Neural cell (in vitro differentiated cells): Measurements from ENCODE around the gene ATP11C. TPM values are rescaled to one million over a fixed set of nuclear protein-coding genes. Genes with fewer than 3 reads are reported as not detected.

ENCODE experiments used
- H2AFZ ChIP-seq: fragments of 200-600, 300-800 bp; sonication (generic), shearing (Covaris generic); 2 replicates; pipeline ENCODE4 v1.6.0; 2014; ENCODE audit warnings: low read depth, mild to moderate bottlenecking, antibody characterized with exemption, low read length, moderate library complexity
- H3F3A ChIP-seq: fragments of 200-600 bp; shearing (Covaris generic); 2 replicates; pipeline ENCODE4 v1.6.1; 2016; ENCODE audit warnings: mild to moderate bottlenecking, moderate library complexity, mixed read lengths, antibody characterized with exemption, low read length; ENCODE audit not compliant: insufficient read depth, poor library complexity, severe bottlenecking
- H3K27ac ChIP-seq: fragments of 200-600, 300-800 bp; sonication (generic), shearing (Covaris generic); 2 replicates; pipeline ENCODE4 v1.5.1; 2014; ENCODE audit warnings: mild to moderate bottlenecking, low read length, moderate library complexity
- H3K27me3 ChIP-seq: fragments of 300-800, 200-600 bp; sonication (generic), shearing (Covaris generic); 2 replicates; pipeline ENCODE4 v1.6.0; 2014; ENCODE audit warnings: mild to moderate bottlenecking, low read depth, low read length, moderate library complexity; ENCODE audit not compliant: insufficient read depth
- H3K36me3 ChIP-seq: fragments of 300-800, 200-600 bp; sonication (generic), shearing (Covaris generic); 2 replicates; pipeline ENCODE4 v1.5.1; 2014; ENCODE audit warnings: mild to moderate bottlenecking, antibody characterized with exemption, low read length, moderate library complexity; ENCODE audit not compliant: insufficient read depth
- H3K4me2 ChIP-seq: fragments of 300-800, 200-600 bp; sonication (generic), shearing (Covaris generic); 2 replicates; pipeline ENCODE4 v1.6.0; 2014; ENCODE audit warnings: mild to moderate bottlenecking, low read length
- H3K4me3 ChIP-seq: fragments of 300-800, 200-600 bp; sonication (generic), shearing (Covaris generic); 2 replicates; pipeline ENCODE4 v1.5.1; 2014; ENCODE audit warnings: mild to moderate bottlenecking, low read length, moderate library complexity
- H3K79me2 ChIP-seq: fragments of 200-600 bp; shearing (Covaris generic); replicated peaks from 2 replicates; pipeline ENCODE4 v1.6.0; 2014; ENCODE audit warnings: mild to moderate bottlenecking, low read length, moderate library complexity; ENCODE audit not compliant: insufficient read depth
- H3K9ac ChIP-seq: fragments of 300-800, 200-600 bp; sonication (generic), shearing (Covaris generic); 2 replicates; pipeline ENCODE4 v1.6.1; 2016; ENCODE audit warnings: mild to moderate bottlenecking, low read length, mixed read lengths
- H3K9me2 ChIP-seq: fragments of 200-600 bp; shearing (Covaris generic); 2 replicates; pipeline ENCODE4 v1.6.1; 2016; ENCODE audit warnings: mild to moderate bottlenecking, low read length, mixed read lengths; ENCODE audit not compliant: insufficient read depth
- H3K9me3 ChIP-seq: fragments of 200-600, 300-800 bp; sonication (generic), shearing (Covaris generic); 2 replicates; pipeline ENCODE4 v1.6.1; 2016; ENCODE audit warnings: mild to moderate bottlenecking, mixed run types, low read length, moderate library complexity, mixed read lengths
- H4K20me1 ChIP-seq: fragments of 200-600 bp; shearing (Covaris generic); 2 replicates; pipeline ENCODE4 v1.6.1; 2016; ENCODE audit warnings: mild to moderate bottlenecking, mixed run types; ENCODE audit not compliant: insufficient read depth
- EP300 ChIP-seq: fragments of 450-650 bp; conservative IDR thresholded peaks from 2 replicates; pipeline ENCODE4 v1.6.1; 2014; ENCODE audit warnings: antibody characterized with exemption, mild to moderate bottlenecking, moderate library complexity; ENCODE audit not compliant: poor library complexity, severe bottlenecking
- EZH2 ChIP-seq: fragments of 200-600, 300-800 bp; shearing (Covaris generic), sonication (generic); IDR thresholded peaks from 2 replicates; pipeline ENCODE4 v1.6.1; 2014; ENCODE audit warnings: antibody characterized with exemption, low read length, borderline replicate concordance, mild to moderate bottlenecking; ENCODE audit not compliant: insufficient read depth, poor library complexity, severe bottlenecking
- MXI1 ChIP-seq: fragments of 450-650 bp; conservative IDR thresholded peaks from 2 replicates; pipeline ENCODE4 v1.6.1; 2014; ENCODE audit warnings: antibody characterized with exemption, mild to moderate bottlenecking; ENCODE audit not compliant: poor library complexity, severe bottlenecking
- POLR2AphosphoS5 ChIP-seq: IDR thresholded peaks from 2 replicates; pipeline ENCODE4 v1.6.1; 2012
- RAD21 ChIP-seq: fragments of 450-650 bp; conservative IDR thresholded peaks from 2 replicates; pipeline ENCODE4 v1.6.1; 2014; ENCODE audit warnings: antibody characterized with exemption, mild to moderate bottlenecking, moderate library complexity
- SMC3 ChIP-seq: fragments of 450-650 bp; conservative IDR thresholded peaks from 2 replicates; pipeline ENCODE4 v1.6.1; 2014; ENCODE audit warnings: antibody characterized with exemption, mild to moderate bottlenecking, moderate library complexity; ENCODE audit not compliant: poor library complexity
- TAF1 ChIP-seq: IDR thresholded peaks from 2 replicates; pipeline ENCODE4 v1.6.1; 2012; ENCODE audit warnings: low read depth
- polyA plus RNA-seq: library from polyadenylated mRNA; depleted of rRNA; stranded (reverse); fragments of >200 nt; gene quantifications from 2 replicates; pipeline ENCODE4 v1.2.3, GENCODE V29; 2014
- TF ChIP-seq, protein P1 (sequence below): IDR thresholded peaks from 2 replicates; pipeline ENCODE4 v1.6.1; 2012; ENCODE audit warnings: borderline replicate concordance
- TF ChIP-seq, protein P2 (sequence below): fragments of 450-650 bp; IDR thresholded peaks from 2 replicates; pipeline ENCODE4 v1.5.1; 2014; ENCODE audit warnings: antibody characterized with exemption, mild to moderate bottlenecking, moderate library complexity; ENCODE audit not compliant: poor library complexity, severe bottlenecking

ATP11C gene
- polyA plus RNA-seq, 1 donor from 2014 or later, result 111 TPM

DNA sequence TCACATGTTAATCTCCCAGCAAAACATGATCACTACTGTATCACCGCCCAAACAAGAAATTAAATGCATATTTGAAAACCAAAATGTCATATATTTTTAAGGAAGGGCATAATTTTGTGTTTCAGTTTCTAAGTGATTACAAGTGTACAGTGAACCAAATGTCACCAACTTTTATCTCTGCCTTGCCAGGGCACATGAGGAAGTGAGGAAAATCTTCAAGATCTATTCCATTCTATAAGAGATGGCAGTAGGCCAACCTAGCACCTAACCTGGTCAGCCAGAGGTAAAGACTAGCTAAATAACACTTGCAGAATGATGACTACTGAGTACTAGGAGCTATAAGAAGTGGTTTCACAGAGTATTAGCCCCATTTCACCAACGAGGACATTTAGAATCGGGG is 107.2 kb downstream of the ATP11C start:
- Histone ChIP-seq H3K9me2 (no peaks in the 10 kb centered on the region), H3K4me3 (no peak overlapping the region), H3K27me3 (no peaks in the 10 kb centered on the region), H3K9ac (no peak overlapping the region), H3K4me2 (no peak overlapping the region), H2AFZ (no peak overlapping the region), H3K9me3 (no peaks in the 10 kb centered on the region), H4K20me1 (no peaks in the 10 kb centered on the region), H3K79me2 (no peaks in the 10 kb centered on the region), H3F3A (no peaks in the 10 kb centered on the region), H3K27ac (no peak overlapping the region), H3K36me3 (no peaks in the 10 kb centered on the region)
- TF ChIP-seq SMC3 (no peak), MXI1 (no peak)

DNA sequence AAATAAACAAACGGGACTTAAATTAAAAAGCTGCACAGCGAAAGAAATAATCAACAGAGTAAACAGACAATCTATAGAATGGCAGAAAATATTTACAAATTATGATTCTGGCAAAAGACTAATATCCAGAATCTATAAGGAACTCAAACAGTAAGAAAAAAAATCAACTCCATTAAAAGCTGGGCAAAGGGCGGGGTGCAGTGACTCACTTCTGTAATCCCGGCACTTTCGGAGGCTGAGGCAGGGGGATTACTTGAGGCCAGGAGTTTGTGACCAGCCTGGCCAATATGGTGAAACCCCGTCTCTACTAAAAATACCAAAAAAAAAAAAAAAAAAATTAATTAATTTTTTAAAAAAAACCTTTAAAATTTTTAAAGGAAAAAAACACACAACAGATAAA is 109.0 kb downstream of the ATP11C start:
- H3K27me3 ChIP-seq, result no peaks in the 10 kb centered on the region
- H3K79me2 ChIP-seq, result no peaks in the 10 kb centered on the region
- no peak overlapping the region for H3K4me2 ChIP-seq

More for the DNA sequence above, 109.0 kb downstream of the ATP11C start:
- Histone ChIP-seq H3K9me3 (no peaks in the 10 kb centered on the region), H3K27ac (no peak overlapping the region), H3K36me3 (no peaks in the 10 kb centered on the region), H4K20me1 (no peaks in the 10 kb centered on the region), H3K9ac (no peak overlapping the region), H2AFZ (no peak overlapping the region), H3K9me2 (no peaks in the 10 kb centered on the region), H3K4me3 (no peak overlapping the region), H3F3A (no peaks in the 10 kb centered on the region)
- no peak for TF ChIP-seq TAF1
- TF ChIP-seq POLR2AphosphoS5, result no peak
- TF ChIP-seq EP300, result no peak
- TF ChIP-seq EZH2, result no peak
- TF ChIP-seq MXI1, result no peak
- TF ChIP-seq, protein P1, sequence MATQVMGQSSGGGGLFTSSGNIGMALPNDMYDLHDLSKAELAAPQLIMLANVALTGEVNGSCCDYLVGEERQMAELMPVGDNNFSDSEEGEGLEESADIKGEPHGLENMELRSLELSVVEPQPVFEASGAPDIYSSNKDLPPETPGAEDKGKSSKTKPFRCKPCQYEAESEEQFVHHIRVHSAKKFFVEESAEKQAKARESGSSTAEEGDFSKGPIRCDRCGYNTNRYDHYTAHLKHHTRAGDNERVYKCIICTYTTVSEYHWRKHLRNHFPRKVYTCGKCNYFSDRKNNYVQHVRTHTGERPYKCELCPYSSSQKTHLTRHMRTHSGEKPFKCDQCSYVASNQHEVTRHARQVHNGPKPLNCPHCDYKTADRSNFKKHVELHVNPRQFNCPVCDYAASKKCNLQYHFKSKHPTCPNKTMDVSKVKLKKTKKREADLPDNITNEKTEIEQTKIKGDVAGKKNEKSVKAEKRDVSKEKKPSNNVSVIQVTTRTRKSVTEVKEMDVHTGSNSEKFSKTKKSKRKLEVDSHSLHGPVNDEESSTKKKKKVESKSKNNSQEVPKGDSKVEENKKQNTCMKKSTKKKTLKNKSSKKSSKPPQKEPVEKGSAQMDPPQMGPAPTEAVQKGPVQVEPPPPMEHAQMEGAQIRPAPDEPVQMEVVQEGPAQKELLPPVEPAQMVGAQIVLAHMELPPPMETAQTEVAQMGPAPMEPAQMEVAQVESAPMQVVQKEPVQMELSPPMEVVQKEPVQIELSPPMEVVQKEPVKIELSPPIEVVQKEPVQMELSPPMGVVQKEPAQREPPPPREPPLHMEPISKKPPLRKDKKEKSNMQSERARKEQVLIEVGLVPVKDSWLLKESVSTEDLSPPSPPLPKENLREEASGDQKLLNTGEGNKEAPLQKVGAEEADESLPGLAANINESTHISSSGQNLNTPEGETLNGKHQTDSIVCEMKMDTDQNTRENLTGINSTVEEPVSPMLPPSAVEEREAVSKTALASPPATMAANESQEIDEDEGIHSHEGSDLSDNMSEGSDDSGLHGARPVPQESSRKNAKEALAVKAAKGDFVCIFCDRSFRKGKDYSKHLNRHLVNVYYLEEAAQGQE, result no peak
- TF ChIP-seq RAD21, result no peak
- TF ChIP-seq, protein P2, sequence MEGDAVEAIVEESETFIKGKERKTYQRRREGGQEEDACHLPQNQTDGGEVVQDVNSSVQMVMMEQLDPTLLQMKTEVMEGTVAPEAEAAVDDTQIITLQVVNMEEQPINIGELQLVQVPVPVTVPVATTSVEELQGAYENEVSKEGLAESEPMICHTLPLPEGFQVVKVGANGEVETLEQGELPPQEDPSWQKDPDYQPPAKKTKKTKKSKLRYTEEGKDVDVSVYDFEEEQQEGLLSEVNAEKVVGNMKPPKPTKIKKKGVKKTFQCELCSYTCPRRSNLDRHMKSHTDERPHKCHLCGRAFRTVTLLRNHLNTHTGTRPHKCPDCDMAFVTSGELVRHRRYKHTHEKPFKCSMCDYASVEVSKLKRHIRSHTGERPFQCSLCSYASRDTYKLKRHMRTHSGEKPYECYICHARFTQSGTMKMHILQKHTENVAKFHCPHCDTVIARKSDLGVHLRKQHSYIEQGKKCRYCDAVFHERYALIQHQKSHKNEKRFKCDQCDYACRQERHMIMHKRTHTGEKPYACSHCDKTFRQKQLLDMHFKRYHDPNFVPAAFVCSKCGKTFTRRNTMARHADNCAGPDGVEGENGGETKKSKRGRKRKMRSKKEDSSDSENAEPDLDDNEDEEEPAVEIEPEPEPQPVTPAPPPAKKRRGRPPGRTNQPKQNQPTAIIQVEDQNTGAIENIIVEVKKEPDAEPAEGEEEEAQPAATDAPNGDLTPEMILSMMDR, result no peak
- no peak for TF ChIP-seq SMC3
